Caco-2 (cell line): ENCODE data around the gene LMAN2. TPM values are rescaled to one million over a fixed set of nuclear protein-coding genes. Genes with fewer than 3 reads are reported as not detected.

Experiments used
- BruUV-seq: library from RNA; stranded (reverse); fragments of 400-500 nt; replicated peaks from 2 replicates; lab custom pipeline; 2021; lab: Mats Ljungman, UMichigan
- CTCF ChIA-PET: fragments of 300-600 bp; sonication (Branson Sonifier 250); formaldehyde crosslinking; loops from one replicate; lab custom pipeline; 2022; ENCODE audit warnings: antibody characterized with exemption; lab: Charles Lee
- POLR2A ChIA-PET: fragments of 300-600 bp; sonication (Branson Sonifier 250); formaldehyde crosslinking; loops from one replicate; lab custom pipeline; 2022; ENCODE audit warnings: antibody characterized with exemption; lab: Charles Lee
- DNase-seq, 2 experiments: peaks; one replicate each; pipeline versions ENCODE4 v3.0.0 to v3.0.0-alpha.2; 2020 to 2022
- H3K27me3 ChIP-seq: replicated peaks from 2 replicates; pipeline ENCODE4 v1.6.0; 2011; ENCODE audit warnings: low read length; ENCODE audit not compliant: control insufficient read depth, insufficient read depth
- H3K36me3 ChIP-seq: 2 replicates; pipeline ENCODE4 v1.5.1; 2011; ENCODE audit warnings: low read length; ENCODE audit not compliant: control insufficient read depth, insufficient read depth
- H3K4me1 ChIP-seq: fragments of 250-450 bp; sonication (Bioruptor Pico); 2 replicates; pipeline ENCODE4 v1.5.1; 2020; ENCODE audit warnings: mild to moderate bottlenecking
- H3K4me3 ChIP-seq: 2 replicates; pipeline ENCODE4 v1.5.1; 2011; ENCODE audit warnings: low read depth, mild to moderate bottlenecking, control low read depth, low read length
- H3K9me3 ChIP-seq: fragments of 250-450 bp; sonication (Bioruptor Pico); 2 replicates; pipeline ENCODE4 v1.5.1; 2020; ENCODE audit warnings: mild to moderate bottlenecking, moderate library complexity
- H3K27ac Mint-ChIP-seq: one replicate; pipeline ENCODE4 v1.8.0; 2022; ENCODE audit warnings: mixed read lengths; ENCODE audit not compliant: unreplicated experiment
- H3K27me3 Mint-ChIP-seq: one replicate; pipeline ENCODE4 v1.8.0; 2022; ENCODE audit warnings: mixed read lengths; ENCODE audit not compliant: insufficient read depth, unreplicated experiment
- H3K36me3 Mint-ChIP-seq: one replicate; pipeline ENCODE4 v1.8.0; 2022; ENCODE audit warnings: mild to moderate bottlenecking, mixed read lengths; ENCODE audit not compliant: insufficient read depth, unreplicated experiment
- H3K4me1 Mint-ChIP-seq: one replicate; pipeline ENCODE4 v1.8.0; 2022; ENCODE audit warnings: low read depth, mixed read lengths; ENCODE audit not compliant: unreplicated experiment
- H3K4me3 Mint-ChIP-seq: one replicate; pipeline ENCODE4 v1.8.0; 2022; ENCODE audit warnings: mild to moderate bottlenecking, moderate library complexity, mixed read lengths; ENCODE audit not compliant: unreplicated experiment
- H3K9me3 Mint-ChIP-seq: one replicate; pipeline ENCODE4 v1.8.0; 2022; ENCODE audit warnings: mixed read lengths; ENCODE audit not compliant: unreplicated experiment
- intact Hi-C: fragments of 100-400 bp; cut with micrococcal nuclease; formaldehyde crosslinking; loops from one replicate; pipeline ENCODE4 v1.10.0; 2022; ENCODE audit not compliant: unreplicated experiment
- total RNA-seq: library from RNA; stranded (reverse); gene quantifications from 2 replicates; pipeline ENCODE4 v1.2.3, GENCODE V29; 2022
- TF ChIP-seq, protein P1 (sequence below), 2 experiments: fragments of 200-600 bp in 1 of 2; IDR thresholded peaks; 1 replicate in 1 of 2; 2 replicates in 1 of 2; pipeline versions ENCODE4 v1.5.1 to v1.8.0; 2011 to 2022; ENCODE audit warnings: antibody characterized with exemption in 1 of 2, control low read depth in 1 of 2, inconsistent platforms in 1 of 2, low read depth in 1 of 2, low read length in 1 of 2, mild to moderate bottlenecking in 1 of 2, moderate library complexity in 1 of 2; ENCODE audit not compliant: insufficient read depth in 1 of 2, severe bottlenecking in 1 of 2, unreplicated experiment in 1 of 2

Gene LMAN2
- total RNA-seq, 1 experiment from 2014 or later = 241 TPM

DNA sequence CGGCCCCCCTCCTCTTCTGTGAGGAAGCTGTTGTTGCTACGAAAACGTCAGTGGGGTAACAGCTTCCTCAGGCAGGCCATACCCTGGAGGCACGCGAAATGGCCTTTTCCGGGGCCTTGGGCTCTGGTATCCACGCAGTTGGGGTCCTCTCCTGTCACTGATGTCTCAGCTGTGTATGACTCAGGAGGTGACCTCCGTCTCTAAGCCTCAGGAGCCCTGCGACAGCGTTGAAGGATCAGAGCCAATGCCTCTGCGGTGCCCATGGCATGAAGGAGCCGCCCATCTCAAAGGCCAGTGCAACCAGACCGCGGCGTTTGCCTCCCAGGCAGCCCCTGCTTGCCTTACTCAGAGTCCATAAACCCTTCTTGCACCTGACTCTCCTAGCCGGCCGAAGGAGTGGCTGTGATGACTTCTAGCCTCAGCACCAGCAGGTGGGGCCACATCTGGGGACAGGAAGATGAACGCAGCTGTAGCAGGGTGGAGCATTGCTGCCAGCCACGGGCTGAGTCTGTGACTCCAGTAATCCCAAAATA is 38.8 kb downstream of the LMAN2 start:
- intact Hi-C loops = loop anchor here (1.0 to 2.0 kb wide), 5 partner anchors 14 to 184 kb away; partner anchors contain the start of genes LMAN2 and PDLIM7
- peak overlapping the region; percentile 93 for H3K4me3 ChIP-seq
- no peaks in the 10 kb centered on the region for H3K27me3 Mint-ChIP-seq
- peak overlapping the region; percentile 93 for H3K27ac Mint-ChIP-seq
- H3K36me3 Mint-ChIP-seq = peaks cover 41% of the 10 kb centered on the region
- no peaks in the 10 kb centered on the region for H3K9me3 ChIP-seq
- DNase-seq = peak; percentile 79 to 87
- peaks cover 3% of the 10 kb centered on the region for H3K36me3 ChIP-seq
- peaks cover 11% of the 10 kb centered on the region for H3K4me1 ChIP-seq
- H3K27me3 ChIP-seq = no peaks in the 10 kb centered on the region
- peaks cover 13% of the 10 kb centered on the region for H3K4me1 Mint-ChIP-seq
- BruUV-seq = TSS peak; percentile 79
- ChIA-PET POLR2A (interaction anchor here (0.7 to 1.6 kb wide), 4 partner anchors 10 to 114 kb away, joined by 3 to 7 read pairs (median 6); partner anchors contain the start of genes GRK6, PRELID1 and RAB24), CTCF (interaction anchor here (0.6 to 2.1 kb wide), 12 partner anchors 13 to 300 kb away, joined by 3 to 8 read pairs (median 4); partner anchors contain the start of genes FGFR4 and LMAN2)
- H3K9me3 Mint-ChIP-seq = no peaks in the 10 kb centered on the region
- H3K4me3 Mint-ChIP-seq = peak overlapping the region; percentile 82
- TF ChIP-seq, protein P1, sequence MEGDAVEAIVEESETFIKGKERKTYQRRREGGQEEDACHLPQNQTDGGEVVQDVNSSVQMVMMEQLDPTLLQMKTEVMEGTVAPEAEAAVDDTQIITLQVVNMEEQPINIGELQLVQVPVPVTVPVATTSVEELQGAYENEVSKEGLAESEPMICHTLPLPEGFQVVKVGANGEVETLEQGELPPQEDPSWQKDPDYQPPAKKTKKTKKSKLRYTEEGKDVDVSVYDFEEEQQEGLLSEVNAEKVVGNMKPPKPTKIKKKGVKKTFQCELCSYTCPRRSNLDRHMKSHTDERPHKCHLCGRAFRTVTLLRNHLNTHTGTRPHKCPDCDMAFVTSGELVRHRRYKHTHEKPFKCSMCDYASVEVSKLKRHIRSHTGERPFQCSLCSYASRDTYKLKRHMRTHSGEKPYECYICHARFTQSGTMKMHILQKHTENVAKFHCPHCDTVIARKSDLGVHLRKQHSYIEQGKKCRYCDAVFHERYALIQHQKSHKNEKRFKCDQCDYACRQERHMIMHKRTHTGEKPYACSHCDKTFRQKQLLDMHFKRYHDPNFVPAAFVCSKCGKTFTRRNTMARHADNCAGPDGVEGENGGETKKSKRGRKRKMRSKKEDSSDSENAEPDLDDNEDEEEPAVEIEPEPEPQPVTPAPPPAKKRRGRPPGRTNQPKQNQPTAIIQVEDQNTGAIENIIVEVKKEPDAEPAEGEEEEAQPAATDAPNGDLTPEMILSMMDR (IDR thresholded peaks at IDR 0.05; ENCODE audit: insufficient read depth in 1 of 2, low read depth in 1 of 2, low read length in 1 of 2, severe bottlenecking in 1 of 2, unreplicated experiment in 1 of 2) = peak in 1 of 2 experiments; percentile 51

GRCh38 chr5:177311723-177312648 is 39.5 kb downstream of the LMAN2 start, which contains the start of gene MXD3:
MXD3 (minus strand) TSS chr5:177311898; CDS start chr5:177311830, 68 bp downstream.
- TF ChIP-seq, protein P1 (IDR thresholded peaks at IDR 0.05; ENCODE audit: insufficient read depth in 1 of 2, low read depth in 1 of 2, low read length in 1 of 2, severe bottlenecking in 1 of 2, unreplicated experiment in 1 of 2) = no peak
- peak within 1 kb of the TSS; percentile 93 for H3K4me3 ChIP-seq
- Mint-ChIP-seq H3K27me3 (no peaks in the 10 kb centered on the region), H3K36me3 (peaks cover 40% of the 10 kb centered on the region), H3K4me3 (peak within 1 kb of the TSS; percentile 82), H3K27ac (peak within 1 kb of the TSS; percentile 93), H3K4me1 (peaks cover 13% of the 10 kb centered on the region), H3K9me3 (no peaks in the 10 kb centered on the region)
- H3K36me3 ChIP-seq = peaks cover 3% of the 10 kb centered on the region
- ChIA-PET POLR2A (interaction anchor here (0.6 to 1.6 kb wide), 6 partner anchors 9 to 793 kb away, joined by 3 to 14 read pairs (median 6); partner anchors contain the start of genes GRK6, PRELID1 and RAB24), CTCF (interaction anchor here (0.6 to 2.4 kb wide), 12 partner anchors 14 to 299 kb away, joined by 3 to 8 read pairs (median 4); partner anchors contain the start of genes FGFR4 and LMAN2)
- no peaks in the 10 kb centered on the region for H3K27me3 ChIP-seq
- H3K4me1 ChIP-seq = peaks cover 11% of the 10 kb centered on the region
- BruUV-seq = no TSS peak
- peak; percentile 99 for DNase-seq
- intact Hi-C loops = loop anchor here (1.0 to 2.0 kb wide), 4 partner anchors 39 to 185 kb away; partner anchors contain the start of genes LMAN2 and PDLIM7
- H3K9me3 ChIP-seq = no peaks in the 10 kb centered on the region

- H3K4me1 Mint-ChIP-seq = peaks cover 13% of the 10 kb centered on the region
- peaks cover 11% of the 10 kb centered on the region for H3K4me1 ChIP-seq
- peak overlapping the region; percentile 93 for H3K27ac Mint-ChIP-seq
- H3K36me3 Mint-ChIP-seq = peaks cover 47% of the 10 kb centered on the region
- peaks cover 6% of the 10 kb centered on the region for H3K36me3 ChIP-seq
- ChIA-PET POLR2A (interaction anchor here (1.6 kb wide), 1 partner anchor 116 kb away, joined by 7 read pairs; the partner anchor contains the start of gene GRK6), CTCF (interaction anchor here (1.0 to 2.4 kb wide), 4 partner anchors 14 to 224 kb away, joined by 3 to 8 read pairs (median 6); partner anchors contain the start of gene FGFR4)
- H3K4me3 ChIP-seq = peak overlapping the region; percentile 93
- intact Hi-C loops = no loop called here
- H3K9me3 Mint-ChIP-seq = no peaks in the 10 kb centered on the region
- TF ChIP-seq, protein P1 (IDR thresholded peaks at IDR 0.05; ENCODE audit: insufficient read depth in 1 of 2, low read depth in 1 of 2, low read length in 1 of 2, severe bottlenecking in 1 of 2, unreplicated experiment in 1 of 2) = no peak
- no peaks in the 10 kb centered on the region for H3K9me3 ChIP-seq
- peak overlapping the region; percentile 82 for H3K4me3 Mint-ChIP-seq
- no peak for DNase-seq
- no peaks in the 10 kb centered on the region for H3K27me3 Mint-ChIP-seq
- no peaks in the 10 kb centered on the region for H3K27me3 ChIP-seq
- no TSS peak for BruUV-seq
Measured at GRCh38 chr5:177311392-177311722, 40.1 kb downstream of the LMAN2 start.
